IMR-90 (cell line): Measurements from ENCODE around the gene IFRD2. TPM values are rescaled to one million over a fixed set of nuclear protein-coding genes. Genes with fewer than 3 reads are reported as not detected.
A peak's percentile ranks its signal among the peaks of the same experiment; 100 is the strongest.

Experiments
- ATAC-seq: fragments of 200-7000 bp; cut with Tn5 transposase; 2 replicates; pipeline ENCODE4 v1.9.1; 2020; ENCODE audit warnings: low read depth, mild to moderate bottlenecking, moderate library complexity
- BruUV-seq: library from RNA; stranded (reverse); fragments of 400-500 nt; replicated peaks from 2 replicates; lab custom pipeline; 2021; lab: Mats Ljungman, UMichigan
- CTCF ChIA-PET: fragments of 300-600 bp; formaldehyde crosslinking; extraction: SDS; loops from one replicate; lab custom pipeline; 2021; ENCODE audit warnings: antibody characterized with exemption; lab: Yijun Ruan, JAX
- POLR2A ChIA-PET: fragments of 300-600 bp; sonication (Branson Sonifier 250); formaldehyde crosslinking; loops from one replicate; lab custom pipeline; 2022; ENCODE audit warnings: antibody characterized with exemption; ENCODE audit not compliant: unreplicated experiment; lab: Charles Lee
- DNase-seq: peaks from one replicate; pipeline ENCODE4 v3.0.0; 2013
- H2AFZ ChIP-seq: replicated peaks from 2 replicates; pipeline ENCODE3; 2013; ENCODE audit warnings: low read length, mild to moderate bottlenecking; ENCODE audit not compliant: poor library complexity
- H2AK5ac ChIP-seq: 2 replicates; pipeline ENCODE4 v1.6.1; 2013; ENCODE audit warnings: low read depth, low read length, inconsistent platforms
- H2AK9ac ChIP-seq: replicated peaks from 2 replicates; pipeline ENCODE3; 2013; ENCODE audit warnings: mild to moderate bottlenecking, low read depth, low read length, moderate library complexity; ENCODE audit not compliant: poor library complexity
- H2BK120ac ChIP-seq: 2 replicates; pipeline ENCODE4 v1.6.1; 2013; ENCODE audit warnings: low read depth, low read length, inconsistent platforms
- H2BK15ac ChIP-seq: 3 replicates; pipeline ENCODE4 v1.6.1; 2013; ENCODE audit warnings: low read depth, low read length, inconsistent platforms
- H2BK20ac ChIP-seq: 2 replicates; pipeline ENCODE4 v1.6.1; 2013; ENCODE audit warnings: low read depth, mild to moderate bottlenecking, inconsistent platforms, low read length, moderate library complexity
- H2BK5ac ChIP-seq: 2 replicates; pipeline ENCODE4 v1.6.1; 2013; ENCODE audit warnings: mild to moderate bottlenecking, low read depth, low read length, inconsistent platforms; ENCODE audit not compliant: poor library complexity, severe bottlenecking
- H3K14ac ChIP-seq: replicated peaks from 2 replicates; pipeline ENCODE4 v1.6.1; 2013; ENCODE audit warnings: low read depth, low read length, inconsistent platforms
- H3K18ac ChIP-seq: 2 replicates; pipeline ENCODE4 v1.6.1; 2013; ENCODE audit warnings: low read depth, low read length, control low read depth
- H3K23ac ChIP-seq: 2 replicates; pipeline ENCODE4 v1.6.1; 2013; ENCODE audit warnings: low read depth, low read length, inconsistent platforms
- H3K27ac ChIP-seq: 2 replicates; pipeline ENCODE4 v1.5.1; 2013; ENCODE audit warnings: mild to moderate bottlenecking, control low read depth, low read length; ENCODE audit not compliant: insufficient read depth
- H3K27me3 ChIP-seq: 2 replicates; pipeline ENCODE4 v1.6.1; 2013; ENCODE audit warnings: low read length; ENCODE audit not compliant: control insufficient read depth, insufficient read depth
- H3K36me3 ChIP-seq: 2 replicates; pipeline ENCODE4 v1.6.1; 2013; ENCODE audit warnings: low read length, mixed read lengths; ENCODE audit not compliant: control insufficient read depth, insufficient read depth
- H3K4ac ChIP-seq: 2 replicates; pipeline ENCODE4 v1.6.1; 2013; ENCODE audit warnings: low read depth, low read length, inconsistent platforms
- H3K4me1 ChIP-seq: 2 replicates; pipeline ENCODE4 v1.6.1; 2013; ENCODE audit warnings: low read length, mixed read lengths; ENCODE audit not compliant: control insufficient read depth, insufficient read depth
- H3K4me2 ChIP-seq: 2 replicates; pipeline ENCODE4 v1.6.1; 2013; ENCODE audit warnings: low read depth, mild to moderate bottlenecking, control low read depth, low read length, moderate library complexity
- H3K4me3 ChIP-seq: 2 replicates; pipeline ENCODE4 v1.5.1; 2013; ENCODE audit warnings: low read depth, mild to moderate bottlenecking, control low read depth, low read length, moderate library complexity; ENCODE audit not compliant: insufficient read depth
- H3K56ac ChIP-seq: 2 replicates; pipeline ENCODE4 v1.6.1; 2013; ENCODE audit warnings: low read length, inconsistent platforms; ENCODE audit not compliant: insufficient read depth; ENCODE audit errors: extremely low read depth
- H3K79me1 ChIP-seq, 2 experiments: 2 replicates each; pipeline ENCODE4 v1.6.1; 2013; ENCODE audit warnings: low read length in 2 of 2, inconsistent platforms in 1 of 2, low read depth in 1 of 2
- H3K9ac ChIP-seq: 2 replicates; pipeline ENCODE4 v1.6.1; 2013; ENCODE audit warnings: low read depth, low read length, control low read depth
- H3K9me1 ChIP-seq: 2 replicates; pipeline ENCODE4 v1.6.1; 2013; ENCODE audit warnings: low read length, inconsistent platforms; ENCODE audit not compliant: insufficient read depth
- H3K9me3 ChIP-seq: 2 replicates; pipeline ENCODE4 v1.6.1; 2013; ENCODE audit warnings: low read length; ENCODE audit not compliant: control insufficient read depth, insufficient read depth
- H4K20me1 ChIP-seq: 2 replicates; pipeline ENCODE4 v1.6.1; 2013; ENCODE audit warnings: low read length, inconsistent platforms; ENCODE audit not compliant: insufficient read depth
- H4K5ac ChIP-seq: 2 replicates; pipeline ENCODE4 v1.6.1; 2013; ENCODE audit warnings: mild to moderate bottlenecking, low read depth, low read length, control low read depth
- H4K8ac ChIP-seq, 2 experiments: 2 replicates each; pipeline ENCODE4 v1.6.1; 2013; ENCODE audit warnings: low read depth in 2 of 2, low read length in 2 of 2, control low read depth in 1 of 2, inconsistent platforms in 1 of 2
- H4K91ac ChIP-seq: 2 replicates; pipeline ENCODE4 v1.6.1; 2013; ENCODE audit warnings: low read depth, low read length, inconsistent platforms; ENCODE audit not compliant: insufficient read depth
- BHLHE40 ChIP-seq: fragments of 150-350 bp; IDR thresholded peaks from 2 replicates; pipeline ENCODE4 v1.6.1; 2016; ENCODE audit warnings: mild to moderate bottlenecking, low read depth, low read length
- CEBPB ChIP-seq: IDR thresholded peaks from 2 replicates; pipeline ENCODE4 v1.6.1; 2012; ENCODE audit warnings: low read depth, low read length, improper control_type of control experiment
- CHD1 ChIP-seq: IDR thresholded peaks from 2 replicates; pipeline ENCODE4 v1.6.1; 2012; ENCODE audit warnings: low read depth, low read length, improper control_type of control experiment
- CTCF ChIP-seq: conservative IDR thresholded peaks from 2 replicates; pipeline ENCODE4 v1.5.1; 2012; ENCODE audit warnings: mild to moderate bottlenecking, low read depth, low read length, improper control_type of control experiment
- ELK1 ChIP-seq: fragments of 150-350 bp; IDR thresholded peaks from 2 replicates; pipeline ENCODE4 v1.6.1; 2016; ENCODE audit warnings: low read depth, mild to moderate bottlenecking, low read length, moderate library complexity, borderline replicate concordance
- FOS ChIP-seq: fragments of 150-350 bp; IDR thresholded peaks from 2 replicates; pipeline ENCODE4 v1.6.1; 2016; ENCODE audit warnings: low read depth, low read length
- MAFK ChIP-seq: IDR thresholded peaks from 2 replicates; pipeline ENCODE4 v1.6.1; 2012; ENCODE audit warnings: low read depth, low read length, improper control_type of control experiment
- MAZ ChIP-seq: IDR thresholded peaks from 2 replicates; pipeline ENCODE4 v1.6.1; 2012; ENCODE audit warnings: low read depth, mild to moderate bottlenecking, low read length, improper control_type of control experiment, moderate library complexity, borderline replicate concordance
- MXI1 ChIP-seq: IDR thresholded peaks from 2 replicates; pipeline ENCODE4 v1.6.1; 2012; ENCODE audit warnings: low read depth, mild to moderate bottlenecking, low read length, moderate library complexity, borderline replicate concordance
- NFE2L2 ChIP-seq: fragments of 150-350 bp; IDR thresholded peaks from 2 replicates; pipeline ENCODE4 v1.6.1; 2016; ENCODE audit warnings: low read depth, mild to moderate bottlenecking, low read length
- POLR2A ChIP-seq: IDR thresholded peaks from 2 replicates; pipeline ENCODE4 v1.6.1; 2012; ENCODE audit warnings: mild to moderate bottlenecking, low read depth, low read length
- RAD21 ChIP-seq: IDR thresholded peaks from 2 replicates; pipeline ENCODE4 v1.6.1; 2012; ENCODE audit warnings: low read length, improper control_type of control experiment
- RCOR1 ChIP-seq: IDR thresholded peaks from 2 replicates; pipeline ENCODE4 v1.6.1; 2012; ENCODE audit warnings: mild to moderate bottlenecking, low read length, improper control_type of control experiment; ENCODE audit not compliant: insufficient replicate concordance
- RFX5 ChIP-seq: IDR thresholded peaks from 2 replicates; pipeline ENCODE4 v1.8.0; 2012; ENCODE audit warnings: low read depth, mild to moderate bottlenecking, low read length, moderate library complexity
- SMC3 ChIP-seq: fragments of 150-350 bp; IDR thresholded peaks from 2 replicates; pipeline ENCODE4 v1.6.1; 2016; ENCODE audit warnings: low read depth, mild to moderate bottlenecking, antibody characterized with exemption, low read length, moderate library complexity
- WGBS, 2 experiments: methylation state at CpG; one replicate each; pipeline versions ENCODE4 v1.1.5 to v1.1.7; 2013; ENCODE audit warnings: missing lambda C conversion rate in 2 of 2; ENCODE audit not compliant: insufficient read length in 1 of 2; ENCODE audit errors: extremely low coverage in 2 of 2; 5-methylcytosine and 5-hydroxymethylcytosine counted together
- dilution Hi-C: fragments of 300-500 bp; cut with HindIII; formaldehyde crosslinking; loops from one replicate; pipeline ENCODE4 v1.14.3; 2018; ENCODE audit warnings: low sequenced_read_pairs; ENCODE audit not compliant: unreplicated experiment
- in situ Hi-C: fragments of 300-500 bp; cut with MboI; formaldehyde crosslinking; loops from 3 replicates; pipeline ENCODE4 v1.14.3; 2019; ENCODE audit warnings: low sequenced_read_pairs, inconsistent platforms, mixed read lengths
- intact Hi-C: fragments of 100-400 bp; cut with micrococcal nuclease; formaldehyde crosslinking; loops from 2 replicates; pipeline ENCODE4 v1.10.0; 2022
- polyA plus RNA-seq, 3 experiments: library from polyadenylated mRNA; depleted of rRNA; stranded (reverse); fragments of >200 nt; gene quantifications; 2 replicates each; pipeline ENCODE4 v1.2.3, GENCODE V29; 2012; ENCODE audit warnings: low replicate concordance in 1 of 3
- total RNA-seq: library from RNA; depleted of rRNA; stranded (reverse); fragments of >200 nt; gene quantifications from 2 replicates; pipeline ENCODE4 v1.2.3, GENCODE V29; 2012
- TF ChIP-seq, protein P1 (sequence below): fragments of 150-350 bp; IDR thresholded peaks from 2 replicates; pipeline ENCODE4 v1.6.1; 2017; ENCODE audit warnings: mild to moderate bottlenecking, antibody characterized with exemption, low read length, low read depth

Gene IFRD2
- total and polyA plus RNA-seq, 2 of the 4 experiments (the other 2 are of a cell fraction) = 52.7 to 79.1 TPM

GRCh38 chr3:50241163-50241562, 51.1 kb downstream of the IFRD2 start:
- H3K56ac ChIP-seq = no peak overlapping the region
- H4K20me1 ChIP-seq = peaks cover 86% of the 10 kb centered on the region
- no peak overlapping the region for H3K4ac ChIP-seq
- in situ Hi-C loops (no loop called here), intact Hi-C loops (no loop called here), dilution Hi-C loops (no loop called here)
- H3K4me2 ChIP-seq = no peak overlapping the region
- H4K91ac ChIP-seq = no peak overlapping the region
- H2BK20ac ChIP-seq = no peak overlapping the region
- ATAC-seq (no peak), DNase-seq (no peak)
- no peak overlapping the region for H4K8ac ChIP-seq
- H3K9ac ChIP-seq = no peak overlapping the region
- peaks cover 23% of the 10 kb centered on the region for H3K36me3 ChIP-seq
- peaks cover 46% of the 10 kb centered on the region for H3K4me1 ChIP-seq
- ChIA-PET CTCF (interaction anchor here (0.8 kb wide), 1 partner anchor 13 kb away, joined by 3 read pairs; no protein-coding TSS in a partner anchor), POLR2A (no interaction called here)
- no peak overlapping the region for H4K5ac ChIP-seq
- no peak overlapping the region for H3K18ac ChIP-seq
- no TSS peak for BruUV-seq
- no peak overlapping the region for H2AK9ac ChIP-seq
- no peaks in the 10 kb centered on the region for H3K27me3 ChIP-seq
- H3K23ac ChIP-seq = 0 out of 2 replicates have a peak overlapping the region, but pooled peaks have one; percentile 13
- TF ChIP-seq CTCF (no peak), RFX5 (no peak), SMC3 (no peak), BHLHE40 (no peak), RCOR1 (no peak), ELK1 (no peak), RAD21 (no peak), MAFK (no peak), MXI1 (no peak), CHD1 (no peak), CEBPB (no peak), NFE2L2 (no peak), POLR2A (no peak), FOS (no peak), MAZ (no peak)
- TF ChIP-seq, protein P1, sequence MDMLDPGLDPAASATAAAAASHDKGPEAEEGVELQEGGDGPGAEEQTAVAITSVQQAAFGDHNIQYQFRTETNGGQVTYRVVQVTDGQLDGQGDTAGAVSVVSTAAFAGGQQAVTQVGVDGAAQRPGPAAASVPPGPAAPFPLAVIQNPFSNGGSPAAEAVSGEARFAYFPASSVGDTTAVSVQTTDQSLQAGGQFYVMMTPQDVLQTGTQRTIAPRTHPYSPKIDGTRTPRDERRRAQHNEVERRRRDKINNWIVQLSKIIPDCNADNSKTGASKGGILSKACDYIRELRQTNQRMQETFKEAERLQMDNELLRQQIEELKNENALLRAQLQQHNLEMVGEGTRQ = no peak
- H3K9me3 ChIP-seq = no peaks in the 10 kb centered on the region
- H3K9me1 ChIP-seq = peaks cover 10% of the 10 kb centered on the region
- H3K79me1 ChIP-seq = peaks cover 0 to 69% of the 10 kb centered on the region in 2 experiments; a peak in 3 of 4 replicates
- no peak overlapping the region for H3K4me3 ChIP-seq
- no peak overlapping the region for H2BK120ac ChIP-seq
- H2AK5ac ChIP-seq = no peak overlapping the region
- H3K14ac ChIP-seq = no peak overlapping the region
- WGBS, 2 experiments = 50% methylated on average over 2 of the region's 4 CpGs; no CpG with 5 or more reads in 1 of the 2 experiments
- H2BK15ac ChIP-seq = no peak overlapping the region
- H2AFZ ChIP-seq = peak overlapping the region; percentile 27
- no peak overlapping the region for H3K27ac ChIP-seq
- H2BK5ac ChIP-seq = no peak overlapping the region
